ENCODE data around the gene IRAK1. TPM values are rescaled to one million over a fixed set of nuclear protein-coding genes. Genes with fewer than 3 reads are reported as not detected.

Gene IRAK1
- total RNA-seq, 1 experiment from 2014 or later: 92.3 TPM

GRCh38 chrX:154058214-154058997 lies 38.7 kb upstream of the IRAK1 start:
- Histone ChIP-seq H3K27ac (ENCODE audit: low read depth, low read length) (no peak overlapping the region), H4K20me1 (ENCODE audit: insufficient read depth) (0 out of 2 replicates have a peak, but pooled peaks cover 3% of the 10 kb centered on the region), H3K4me2 (ENCODE audit: low read length) (0 out of 2 replicates have a peak overlapping the region, but pooled peaks have one; percentile 9), H3K27me3 (ENCODE audit: insufficient read depth, low read length) (no peaks in the 10 kb centered on the region), H2AFZ (ENCODE audit: low read depth, low read length, poor library complexity, severe bottlenecking) (no peak overlapping the region), H3K36me3 (ENCODE audit: control insufficient read depth in 1 of 2, insufficient read depth in 2 of 2, low read length in 2 of 2) (no peaks in the 10 kb centered on the region), H3K4me1 (ENCODE audit: control insufficient read depth in 1 of 2, insufficient read depth in 2 of 2, low read length in 2 of 2) (peaks cover 0 to 13% of the 10 kb centered on the region in 2 experiments; a peak in 1 of 4 replicates), H3K4me3 (replicated peaks in 1 of 2; ENCODE audit: low read depth in 1 of 2, low read length in 2 of 2) (no peak overlapping the region), H3K9me2 (ENCODE audit: insufficient read depth) (no peaks in the 10 kb centered on the region), H3K9ac (ENCODE audit: low read length) (no peak overlapping the region), H3K9me3 (ENCODE audit: control insufficient read depth in 1 of 2, insufficient read depth in 1 of 2, low read depth in 1 of 2, low read length in 2 of 2) (no peaks in the 10 kb centered on the region), H3K79me2 (ENCODE audit: insufficient read depth, low read length) (peaks cover 41% of the 10 kb centered on the region; the same call in 1 of the 2 replicates)
- no peak for ATAC-seq
- ChIA-PET RAD21 (ENCODE audit: low non-redundant PET in 1 of 2, low total read pairs in 2 of 2, uncharacterized antibody in 2 of 2, unreplicated experiment in 2 of 2) (no interaction called here), CTCF (no interaction called here), POLR2A (no interaction called here)
- intact Hi-C loops (cut with micrococcal nuclease): no loop called here
- no TSS peak for BruUV-seq (replicated peaks)
- DNase-seq (ENCODE audit: low read depth, low spot score): no peak
- TF ChIP-seq POLR2A (IDR thresholded peaks at IDR 0.05; ENCODE audit: borderline replicate concordance, extremely low read depth, insufficient read depth, insufficient read length) (no peak), REST (IDR thresholded peaks at IDR 0.05; ENCODE audit: low read depth) (no peak), POLR2AphosphoS5 (IDR thresholded peaks at IDR 0.05; ENCODE audit: low read depth, low read length) (no peak), SIN3A (IDR thresholded peaks at IDR 0.05; ENCODE audit: low read depth) (no peak), EZH2phosphoT487 (IDR thresholded peaks at IDR 0.05; ENCODE audit: borderline replicate concordance) (no peak), ATF3 (IDR thresholded peaks at IDR 0.05) (no peak), EZH2 (IDR thresholded peaks at IDR 0.05) (no peak), CEBPB (IDR thresholded peaks at IDR 0.05; ENCODE audit: low read depth) (no peak), RAD21 (IDR thresholded peaks at IDR 0.05; ENCODE audit: low read depth) (no peak), CBX3 (IDR thresholded peaks at IDR 0.05; ENCODE audit: low read depth) (no peak), ZFX (IDR thresholded peaks at IDR 0.05) (no peak), EGR1 (IDR thresholded peaks at IDR 0.05; ENCODE audit: low read depth) (no peak), YY1 (IDR thresholded peaks at IDR 0.05; ENCODE audit: extremely low read depth, insufficient replicate concordance, low read depth, low read length) (no peak), ZNF274 (IDR thresholded peaks at IDR 0.05; ENCODE audit: low read depth, low read length) (no peak), FOSL1 (IDR thresholded peaks at IDR 0.05; ENCODE audit: low read depth) (no peak), JUND (IDR thresholded peaks at IDR 0.05) (no peak)
- TF ChIP-seq, protein P1, sequence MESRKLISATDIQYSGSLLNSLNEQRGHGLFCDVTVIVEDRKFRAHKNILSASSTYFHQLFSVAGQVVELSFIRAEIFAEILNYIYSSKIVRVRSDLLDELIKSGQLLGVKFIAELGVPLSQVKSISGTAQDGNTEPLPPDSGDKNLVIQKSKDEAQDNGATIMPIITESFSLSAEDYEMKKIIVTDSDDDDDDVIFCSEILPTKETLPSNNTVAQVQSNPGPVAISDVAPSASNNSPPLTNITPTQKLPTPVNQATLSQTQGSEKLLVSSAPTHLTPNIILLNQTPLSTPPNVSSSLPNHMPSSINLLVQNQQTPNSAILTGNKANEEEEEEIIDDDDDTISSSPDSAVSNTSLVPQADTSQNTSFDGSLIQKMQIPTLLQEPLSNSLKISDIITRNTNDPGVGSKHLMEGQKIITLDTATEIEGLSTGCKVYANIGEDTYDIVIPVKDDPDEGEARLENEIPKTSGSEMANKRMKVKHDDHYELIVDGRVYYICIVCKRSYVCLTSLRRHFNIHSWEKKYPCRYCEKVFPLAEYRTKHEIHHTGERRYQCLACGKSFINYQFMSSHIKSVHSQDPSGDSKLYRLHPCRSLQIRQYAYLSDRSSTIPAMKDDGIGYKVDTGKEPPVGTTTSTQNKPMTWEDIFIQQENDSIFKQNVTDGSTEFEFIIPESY (IDR thresholded peaks at IDR 0.05; ENCODE audit: extremely low read depth, insufficient replicate concordance, low read length): no peak
